A673 (cell line): ENCODE results near the gene CENPF.

ENCODE experiments used
- CTCF ChIP-seq: fragments of 300-800, 200-600 bp; sonication (generic); conservative IDR thresholded peaks from 2 replicates; pipeline ENCODE4 v1.5.1; 2017; ENCODE audit warnings: low read depth, mild to moderate bottlenecking, antibody characterized with exemption, low read length, moderate library complexity, mixed read lengths
- EZH2 ChIP-seq: fragments of 200-600 bp; sonication (generic); IDR thresholded peaks from 2 replicates; pipeline ENCODE4 v1.6.1; 2017; ENCODE audit warnings: borderline replicate concordance, low read depth, mild to moderate bottlenecking, mixed read lengths, antibody characterized with exemption, low read length; ENCODE audit not compliant: poor library complexity, severe bottlenecking

GRCh38 chr1:214645712-214646111 is 42.7 kb downstream of the CENPF start:
- no peak for TF ChIP-seq CTCF
- no peak for TF ChIP-seq EZH2
